CD14-positive monocyte (primary cell): Measurements from ENCODE around the gene DIMT1. TPM values are rescaled to one million over a fixed set of nuclear protein-coding genes. Genes with fewer than 3 reads are reported as not detected.

Experiments used
- DNase-seq, 3 donors: peaks; one replicate each; pipeline ENCODE4 v3.0.0-alpha.2; 2011 to 2022
- H2AFZ ChIP-seq: 2 replicates; pipeline ENCODE4 v1.6.0; 2012; ENCODE audit warnings: mild to moderate bottlenecking, low read depth, low read length, inconsistent platforms; ENCODE audit not compliant: insufficient read depth, poor library complexity, severe bottlenecking
- H3K27ac ChIP-seq, 2 donors: 1 replicate in 1 of 2; 2 replicates in 1 of 2; pipeline ENCODE4 v1.5.1; 2012 to 2013; ENCODE audit warnings: low read length in 2 of 2, control low read depth in 1 of 2, inconsistent platforms in 1 of 2, low read depth in 1 of 2, mild to moderate bottlenecking in 1 of 2
- H3K27me3 ChIP-seq, 2 donors: one replicate each; pipeline versions ENCODE4 v1.6.0 to v1.6.1; 2011 to 2013; ENCODE audit warnings: low read length in 2 of 2; ENCODE audit not compliant: control insufficient read depth in 2 of 2, insufficient read depth in 2 of 2
- H3K36me3 ChIP-seq, 2 donors: replicated peaks in 1 of 2; 1 replicate in 1 of 2; 2 replicates in 1 of 2; pipeline versions ENCODE4 v1.5.1 to v1.6.1; 2012 to 2013; ENCODE audit warnings: low read length in 2 of 2, control low read depth in 1 of 2, inconsistent platforms in 1 of 2, mild to moderate bottlenecking in 1 of 2; ENCODE audit not compliant: insufficient read depth in 2 of 2, control insufficient read depth in 1 of 2
- H3K4me1 ChIP-seq, 2 donors: 1 replicate in 1 of 2; 2 replicates in 1 of 2; pipeline versions ENCODE4 v1.5.1 to v1.6.1; 2012 to 2013; ENCODE audit warnings: low read length in 2 of 2, control low read depth in 1 of 2, inconsistent platforms in 1 of 2, mild to moderate bottlenecking in 1 of 2, moderate library complexity in 1 of 2; ENCODE audit not compliant: insufficient read depth in 2 of 2, control insufficient read depth in 1 of 2
- H3K4me2 ChIP-seq: replicated peaks from 2 replicates; pipeline ENCODE3; 2012; ENCODE audit warnings: low read length, moderate library complexity, mild to moderate bottlenecking; ENCODE audit not compliant: poor library complexity, severe bottlenecking; ENCODE audit errors: extremely low read depth
- H3K4me3 ChIP-seq, 3 experiments: fragments of 200-600 bp in 1 of 3; sonication (generic) in 1 of 3; replicated peaks in 1 of 3; 1 replicate in 2 of 3; 2 replicates in 1 of 3; pipeline ENCODE4 v1.5.1; 2011 to 2013; ENCODE audit warnings: low read length in 3 of 3, mild to moderate bottlenecking in 3 of 3, control low read depth in 2 of 3, low read depth in 2 of 3, inconsistent platforms in 1 of 3, moderate library complexity in 1 of 3
- H3K79me2 ChIP-seq: 2 replicates; pipeline ENCODE4 v1.6.0; 2012; ENCODE audit warnings: mild to moderate bottlenecking, control low read depth, inconsistent platforms, low read length, moderate library complexity; ENCODE audit not compliant: insufficient read depth
- H3K9ac ChIP-seq: 2 replicates; pipeline ENCODE4 v1.6.0; 2017; ENCODE audit warnings: low read length, mild to moderate bottlenecking; ENCODE audit not compliant: insufficient read depth, poor library complexity, severe bottlenecking
- H3K9me3 ChIP-seq, 2 donors: replicated peaks in 1 of 2; 1 replicate in 1 of 2; 2 replicates in 1 of 2; pipeline versions ENCODE4 v1.5.1 to v1.6.1; 2012 to 2013; ENCODE audit warnings: low read length in 2 of 2, control low read depth in 1 of 2; ENCODE audit not compliant: control insufficient read depth in 1 of 2, insufficient read depth in 1 of 2
- H4K20me1 ChIP-seq: 2 replicates; pipeline ENCODE4 v1.6.0; 2012; ENCODE audit warnings: mild to moderate bottlenecking, low read length, control low read depth, moderate library complexity; ENCODE audit not compliant: insufficient read depth
- H3K27ac Mint-ChIP-seq, 7 donors: one replicate each; pipeline ENCODE4 v1.8.0; 2020; ENCODE audit warnings: mild to moderate bottlenecking in 7 of 7, mixed read lengths in 7 of 7, moderate library complexity in 6 of 7, inconsistent platforms in 2 of 7
- H3K27me3 Mint-ChIP-seq, 3 donors: one replicate each; pipeline ENCODE4 v1.8.0; 2021 to 2022; ENCODE audit warnings: low read depth in 3 of 3, mild to moderate bottlenecking in 3 of 3, mixed read lengths in 3 of 3, moderate library complexity in 3 of 3, inconsistent platforms in 1 of 3
- H3K36me3 Mint-ChIP-seq, 2 donors: one replicate each; pipeline ENCODE4 v1.8.0; 2020; ENCODE audit warnings: mixed read lengths in 2 of 2, inconsistent platforms in 1 of 2, mild to moderate bottlenecking in 1 of 2
- H3K4me1 Mint-ChIP-seq: one replicate; pipeline ENCODE4 v1.8.0; 2020; ENCODE audit warnings: mild to moderate bottlenecking, mixed read lengths
- H3K4me3 Mint-ChIP-seq, 2 donors: one replicate each; pipeline ENCODE4 v1.8.0; 2020; ENCODE audit warnings: mild to moderate bottlenecking in 2 of 2, mixed read lengths in 2 of 2, moderate library complexity in 1 of 2
- H3K9me3 Mint-ChIP-seq, 7 donors: one replicate each; pipeline ENCODE4 v1.8.0; 2020 to 2022; ENCODE audit warnings: mixed read lengths in 7 of 7, mild to moderate bottlenecking in 6 of 7, moderate library complexity in 6 of 7, inconsistent platforms in 2 of 7
- CTCF ChIP-seq: fragments of 200-600 bp; IDR thresholded peaks from one replicate; pipeline ENCODE4 v1.8.0; 2022; ENCODE audit warnings: antibody characterized with exemption, mild to moderate bottlenecking
- WGBS: methylation state at CpG from one replicate; pipeline ENCODE4 v1.1.5; 2013; ENCODE audit warnings: missing lambda C conversion rate; ENCODE audit not compliant: insufficient coverage; 5-methylcytosine and 5-hydroxymethylcytosine counted together
- intact Hi-C, 2 donors: fragments of 100-400 bp; cut with micrococcal nuclease; formaldehyde crosslinking; loops; one replicate each; pipeline versions ENCODE4 v1.15.0 to v1.15.1; 2023
- polyA plus RNA-seq, 3 donors: library from polyadenylated mRNA; depleted of rRNA in 1 of 3; unstranded in 2 of 3; stranded (reverse) in 1 of 3; fragments of 300-500 nt in 2 of 3; fragments of >200 nt in 1 of 3; fragmentation: Illumina TruSeq in 2 of 3; gene quantifications; 1 replicate in 2 of 3; 2 replicates in 1 of 3; pipeline ENCODE4 v1.2.3, GENCODE V29; 2012 to 2021
- small RNA-seq: library from RNA; depleted of rRNA; stranded (forward); fragments of <200 nt; gene quantifications from one replicate; pipeline ENCODE3, GENCODE V24; 2012; ENCODE audit warnings: low read depth; ENCODE audit not compliant: insufficient read length

Gene DIMT1
- polyA plus RNA-seq, 3 donors = 10.1 to 27.6 (median 25.1) TPM

- peak overlapping the region in 1 of 7 donors; percentile 65 for H3K27ac Mint-ChIP-seq
These were observed 62.7 kb downstream of the DIMT1 start for GRCh38 chr5:62340979-62341378.

DNA sequence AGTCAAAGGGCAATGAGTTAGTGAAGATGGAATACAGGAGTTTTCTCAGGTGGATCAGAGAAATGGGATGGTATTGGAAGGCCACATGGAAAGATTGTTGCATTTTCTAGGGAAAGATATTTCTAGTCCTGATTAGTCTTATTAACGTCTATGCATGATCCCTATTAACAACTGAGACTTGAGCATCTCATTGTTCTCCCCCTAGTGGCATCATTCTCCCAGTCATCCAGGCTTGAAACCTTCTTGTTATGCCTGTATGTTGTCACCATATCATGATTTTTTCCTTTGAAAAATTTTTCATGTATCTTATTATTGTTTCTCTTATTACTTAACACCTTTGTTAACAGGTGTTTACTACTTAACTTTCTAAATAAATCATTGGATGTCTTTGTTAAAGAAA lies 63.3 kb downstream of the DIMT1 start:
- H3K9me3 Mint-ChIP-seq = peaks cover 0 to 2% (median 0%) of the 10 kb centered on the region in 7 donors
- Histone ChIP-seq H3K4me1 (no peaks in the 10 kb centered on the region), H3K27ac (no peak overlapping the region), H4K20me1 (peaks cover 11% of the 10 kb centered on the region), H3K4me3 (no peak overlapping the region), H3K79me2 (peaks cover 80% of the 10 kb centered on the region), H3K9ac (no peak overlapping the region), H3K9me3 (no peaks in the 10 kb centered on the region), H2AFZ (no peak overlapping the region), H3K4me2 (no peak overlapping the region), H3K27me3 (no peaks in the 10 kb centered on the region), H3K36me3 (peaks cover 0 to 7% of the 10 kb centered on the region in 2 donors)
- peaks cover 2 to 7% of the 10 kb centered on the region in 2 donors for H3K36me3 Mint-ChIP-seq
- no peak overlapping the region for H3K27ac Mint-ChIP-seq
- H3K4me3 Mint-ChIP-seq = no peak overlapping the region
- peak; percentile 6 for TF ChIP-seq CTCF
- no CpG with 5 or more reads among the region's 1 CpG for WGBS
- intact Hi-C loops = no loop called here
- DNase-seq = peak in 2 of 3 donors; percentile 15 to 31
- H3K27me3 Mint-ChIP-seq = no peaks in the 10 kb centered on the region
- peaks cover 7% of the 10 kb centered on the region for H3K4me1 Mint-ChIP-seq

More at GRCh38 chr5:62340979-62341378, 62.7 kb downstream of the DIMT1 start:
- peaks cover under 1 to 7% of the 10 kb centered on the region in 2 donors for H3K36me3 Mint-ChIP-seq
- no peaks in the 10 kb centered on the region for H3K9me3 ChIP-seq
- H3K27me3 Mint-ChIP-seq = no peaks in the 10 kb centered on the region
- H3K9ac ChIP-seq = no peak overlapping the region
- no peak for DNase-seq
- no peak overlapping the region for H3K4me3 Mint-ChIP-seq
- H3K27me3 ChIP-seq = no peaks in the 10 kb centered on the region
- H3K4me1 Mint-ChIP-seq = peaks cover 7% of the 10 kb centered on the region
- intact Hi-C loops = no loop called here
- peaks cover 0 to 2% (median 0%) of the 10 kb centered on the region in 7 donors for H3K9me3 Mint-ChIP-seq
- peaks cover 11% of the 10 kb centered on the region for H4K20me1 ChIP-seq
- peaks cover 80% of the 10 kb centered on the region for H3K79me2 ChIP-seq
- no CpG with 5 or more reads among the region's 2 CpGs for WGBS
- no peak for TF ChIP-seq CTCF
- no peak overlapping the region for H3K4me2 ChIP-seq
- no peak overlapping the region for H3K4me3 ChIP-seq
- H3K27ac ChIP-seq = no peak overlapping the region
- H3K36me3 ChIP-seq = peaks cover 0 to 7% of the 10 kb centered on the region in 2 donors
- no peak overlapping the region for H2AFZ ChIP-seq
- H3K4me1 ChIP-seq = no peaks in the 10 kb centered on the region

Small RNA genes lying within 50 kb of the gene (small RNA-seq; reads per million reads assigned to genes)
- gene RNU6-661P = not detected

Other genes with a start within 250 kb of the DIMT1 start
- 10 to 100 TPM in 2 of 3 donors, 1 to 10 TPM in 1; 9.7 to 24.6 (median 21.7) TPM for gene KIF2A, start 97.7 kb downstream of the DIMT1 start, polyA plus RNA-seq
- gene IPO11, start 8.9 kb upstream of the DIMT1 start, polyA plus RNA-seq = 1 to 10 TPM; 4.4 to 5.5 (median 5.3) TPM
- gene LRRC70, start 174.9 kb upstream of the DIMT1 start, polyA plus RNA-seq = 1 to 10 TPM in 1 of 3 donors, under 1 TPM in 1, not detected in 1; 0.23 to 2.4 TPM